CD4-positive, alpha-beta T cell treated with Interleukin-6 for 4 hours (primary cell): ENCODE data around the gene LARP4B.
A peak's percentile ranks its signal among the peaks of the same experiment; 100 is the strongest.

Experiments
- DNase-seq: peaks from one replicate; pipeline ENCODE4 v3.0.0-alpha.2; 2020; ENCODE audit warnings: mixed read lengths

LARP4B gene

DNA sequence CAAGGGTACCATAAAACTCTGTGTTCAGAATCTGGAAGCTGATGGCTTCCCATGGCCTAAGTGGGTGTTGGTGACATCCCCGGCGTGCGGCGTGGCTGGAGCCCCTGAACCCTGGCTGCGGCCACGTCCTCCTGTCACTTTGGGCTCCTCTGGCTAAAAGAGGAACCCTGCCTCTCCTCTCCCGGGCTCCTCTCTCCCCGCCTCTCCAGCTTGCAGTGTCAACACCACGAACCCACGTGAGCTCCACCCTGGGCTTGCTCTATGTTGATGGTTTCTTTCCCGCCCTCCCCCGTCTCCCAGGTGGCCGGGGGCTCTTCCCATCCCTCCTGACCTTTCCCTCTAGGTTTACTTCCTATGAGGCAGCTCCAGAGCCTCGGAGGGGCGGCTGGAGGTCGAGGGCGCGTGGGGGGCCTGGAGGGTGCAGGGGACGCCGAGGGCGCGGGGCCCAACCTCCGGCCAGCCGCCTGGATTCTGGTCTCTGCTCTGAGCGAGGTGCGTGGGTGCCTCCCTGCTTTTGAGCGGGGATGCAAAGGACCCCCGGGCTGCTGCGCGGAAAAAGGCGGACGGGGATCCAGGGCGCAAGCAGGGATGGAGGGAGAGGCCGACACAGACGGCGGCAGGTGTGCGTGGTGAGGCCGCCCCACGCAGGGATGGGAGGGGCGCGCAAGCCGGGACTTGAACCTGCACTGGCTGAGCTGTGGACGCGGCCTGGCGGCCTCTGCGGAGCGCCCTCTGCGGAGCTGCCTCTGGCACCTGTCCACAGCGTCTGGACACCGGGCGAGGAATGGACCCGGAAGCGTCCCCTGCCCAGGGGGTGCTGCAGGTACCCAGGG lies 126.5 kb downstream of the LARP4B start:
- DNase-seq: no peak

DNA sequence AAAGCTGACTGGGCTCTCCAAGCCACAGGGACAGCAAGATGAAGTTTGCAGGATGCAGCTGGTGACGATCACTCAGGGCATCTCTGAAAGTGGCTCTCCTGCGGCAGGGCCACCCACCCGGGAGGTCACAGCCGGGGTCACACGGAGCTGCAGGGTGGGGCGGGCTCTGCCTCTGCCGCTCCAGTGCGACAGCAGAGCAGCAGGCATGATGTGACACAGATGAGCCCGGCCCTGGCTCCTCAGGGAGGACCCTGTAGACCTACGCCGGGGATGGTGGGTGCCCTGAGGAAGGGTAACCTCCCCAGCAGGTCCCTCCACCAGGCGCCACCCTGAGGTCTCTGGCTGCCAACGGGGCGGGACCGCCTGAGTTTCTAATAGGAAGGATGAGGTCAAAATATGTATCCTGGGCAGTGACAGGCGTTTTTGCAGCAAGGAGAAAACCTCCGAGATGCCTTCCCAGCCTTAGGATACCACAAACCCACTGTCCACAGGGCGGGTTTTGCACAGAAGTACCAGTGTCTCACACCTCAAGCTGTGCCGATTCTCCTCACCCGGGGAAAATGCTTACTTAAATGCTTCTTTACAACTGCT lies 127.2 kb downstream of the LARP4B start:
- DNase-seq: no peak

DNA sequence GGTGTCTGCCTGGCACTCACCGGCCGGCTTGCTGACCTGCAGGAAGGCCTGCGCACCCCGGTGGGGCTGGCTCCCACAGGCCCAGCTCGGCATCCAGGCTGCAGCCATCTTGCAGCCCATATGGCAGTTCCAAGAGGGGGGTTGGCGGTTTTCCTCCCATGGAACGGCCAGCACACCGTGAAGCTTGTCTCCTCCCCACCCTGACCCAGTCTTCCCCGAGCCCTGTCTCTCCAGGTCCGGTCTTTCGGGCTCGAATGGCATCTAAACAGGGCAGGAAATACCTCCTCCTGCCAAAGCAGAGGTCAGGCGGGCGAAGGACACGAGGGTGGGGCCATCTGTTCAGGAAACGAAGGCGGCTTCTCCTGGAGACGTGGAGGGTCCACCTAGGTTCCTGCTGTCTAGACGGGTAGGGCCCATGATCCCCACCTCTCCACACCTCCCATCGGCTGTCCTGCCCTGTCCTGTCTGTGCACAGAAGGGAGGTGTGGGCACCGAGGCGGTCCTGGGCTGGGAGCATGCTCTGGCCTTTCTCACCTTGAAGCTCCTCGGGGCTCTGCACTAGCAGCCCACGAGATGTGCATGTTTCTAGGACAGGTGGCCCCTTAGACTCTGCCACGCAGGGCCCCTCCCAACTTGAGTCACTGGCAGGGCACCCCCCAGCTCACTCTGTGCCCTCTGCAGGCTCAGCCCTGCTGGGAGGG lies 128.3 kb downstream of the LARP4B start:
- DNase-seq: no peak

DNA sequence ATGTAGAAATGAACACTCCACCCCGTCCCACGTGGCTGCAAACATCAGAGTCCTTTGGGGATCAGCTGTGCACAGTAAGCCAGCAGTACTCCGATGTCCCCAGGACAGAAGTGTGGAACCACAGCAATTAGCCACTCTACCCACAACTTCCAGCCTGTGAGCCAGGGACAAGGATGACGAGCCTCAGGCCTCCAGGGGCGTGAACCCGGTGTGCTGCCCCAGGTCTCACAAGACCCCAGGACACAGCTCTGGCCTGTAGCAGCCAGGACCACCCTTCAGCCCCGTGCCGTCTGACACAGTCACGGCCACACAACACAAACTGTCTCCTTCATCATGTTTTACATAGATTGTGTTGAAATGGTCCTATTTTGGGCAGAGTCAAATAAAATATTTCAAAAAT lies 129.0 kb downstream of the LARP4B start:
- no peak for DNase-seq

DNA sequence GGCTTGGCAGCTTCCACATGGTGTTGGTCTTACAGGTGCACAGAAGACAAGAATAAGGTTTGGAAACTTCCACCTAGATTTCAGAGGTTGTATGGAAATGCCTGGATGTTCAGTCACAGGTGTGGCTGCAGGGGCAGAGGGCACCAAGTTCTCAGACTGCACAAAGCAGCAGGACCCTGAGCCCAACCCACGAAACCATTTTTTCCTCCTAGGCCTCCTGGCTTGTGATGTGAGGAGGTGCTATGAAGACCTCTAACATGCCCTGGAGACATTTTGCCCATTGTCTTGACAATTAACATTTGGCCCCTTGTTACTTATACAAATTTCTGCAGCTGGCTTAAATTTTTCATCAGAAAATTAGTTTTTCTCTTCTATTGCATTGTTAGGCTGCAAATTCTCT lies 134.3 kb downstream of the LARP4B start:
- DNase-seq: no peak

DNA sequence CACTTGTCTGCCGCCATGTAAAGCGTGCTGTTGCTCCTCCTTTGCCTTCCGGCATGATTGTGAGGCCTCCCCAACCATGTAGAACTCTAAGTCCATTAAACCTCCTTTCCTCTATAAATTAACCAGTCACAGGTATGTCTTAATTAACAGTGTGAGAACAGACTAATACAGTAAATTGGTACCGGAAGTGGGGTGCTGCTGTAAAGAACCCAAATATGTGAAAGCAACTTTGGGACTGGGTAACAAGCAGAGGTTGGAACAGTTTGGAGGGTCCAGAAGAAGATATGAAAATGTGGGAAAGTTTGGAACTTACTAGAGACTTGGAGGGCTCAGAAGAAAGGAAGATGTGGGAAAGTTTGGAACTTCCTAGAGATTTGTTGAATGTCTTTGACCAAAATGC lies 135.3 kb downstream of the LARP4B start:
- DNase-seq: no peak

DNA sequence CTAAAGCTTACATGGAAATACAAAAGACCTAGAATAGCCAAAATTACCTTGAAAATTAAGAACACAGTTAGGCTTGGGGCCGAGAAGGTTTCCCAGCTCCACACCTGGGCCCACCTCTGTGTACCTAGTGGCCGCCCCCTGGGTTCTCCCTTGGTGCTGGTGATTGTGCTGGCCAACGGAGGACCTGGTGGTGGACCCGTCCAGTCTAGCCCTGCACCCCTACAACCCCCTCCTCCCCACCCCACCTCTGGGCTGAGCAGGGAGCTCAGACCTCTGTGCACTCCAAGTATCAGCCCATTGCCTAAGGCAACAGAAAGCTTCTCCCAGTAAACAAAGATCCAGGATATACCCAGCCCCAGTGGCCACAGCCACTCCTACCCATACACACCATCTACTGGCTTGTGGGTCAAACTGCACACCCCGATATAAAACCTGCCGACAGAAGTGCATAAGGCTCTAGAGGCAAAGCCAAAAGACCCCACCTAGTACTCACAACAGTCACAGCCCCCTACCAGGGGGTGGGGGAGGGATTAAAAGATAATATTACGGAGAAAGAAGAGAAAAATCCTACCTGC lies 137.0 kb downstream of the LARP4B start:
- DNase-seq: no peak

DNA sequence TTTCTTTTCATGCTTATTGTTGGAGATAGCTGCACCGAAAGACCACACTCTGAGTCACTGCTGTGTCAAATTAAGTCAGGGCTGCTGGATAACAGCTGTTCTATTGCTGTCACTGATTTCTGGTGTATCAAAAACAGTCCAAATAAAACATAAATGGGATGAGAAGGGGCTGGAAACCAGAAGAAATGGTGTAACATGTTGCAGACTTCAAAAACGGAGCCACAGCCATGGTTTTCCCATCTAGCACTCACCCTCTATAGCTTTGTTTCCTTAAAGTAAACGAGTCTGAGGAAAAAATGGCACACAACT lies 138.8 kb downstream of the LARP4B start:
- DNase-seq: no peak

DNA sequence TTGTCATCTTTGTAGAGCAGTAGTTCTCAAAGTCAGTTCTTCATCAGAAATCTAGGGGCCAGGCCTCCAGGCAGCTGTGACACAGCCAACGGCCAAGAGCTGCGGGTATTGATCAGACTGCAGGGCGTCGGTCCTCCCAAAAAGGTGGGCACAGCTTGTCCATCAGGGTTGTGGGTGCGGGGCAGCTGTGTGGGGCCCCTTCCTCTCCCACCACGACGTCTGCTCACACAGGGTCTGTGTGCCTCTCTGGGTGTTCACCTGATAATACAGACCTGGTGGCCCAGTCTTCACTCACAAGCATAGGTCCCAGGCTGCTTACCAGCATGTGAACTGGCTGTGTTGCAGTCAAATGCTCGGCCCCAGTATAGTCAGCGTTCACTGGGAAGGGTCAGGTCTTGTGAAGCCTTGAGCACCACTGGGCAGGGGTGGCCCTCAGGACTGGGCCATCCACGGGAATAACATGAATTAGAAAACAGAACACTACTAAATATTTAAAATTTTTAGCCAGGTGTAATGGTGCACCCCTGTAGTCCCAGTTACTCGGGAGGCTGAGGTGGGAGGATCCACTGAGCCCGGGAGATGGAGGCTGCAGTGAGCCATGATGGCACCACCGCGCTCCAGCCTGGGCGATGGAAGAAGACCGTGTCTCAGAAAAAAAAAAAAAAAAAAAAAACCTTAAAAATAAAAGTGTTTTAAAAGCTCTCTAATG lies 139.3 kb downstream of the LARP4B start:
- DNase-seq: no peak

DNA sequence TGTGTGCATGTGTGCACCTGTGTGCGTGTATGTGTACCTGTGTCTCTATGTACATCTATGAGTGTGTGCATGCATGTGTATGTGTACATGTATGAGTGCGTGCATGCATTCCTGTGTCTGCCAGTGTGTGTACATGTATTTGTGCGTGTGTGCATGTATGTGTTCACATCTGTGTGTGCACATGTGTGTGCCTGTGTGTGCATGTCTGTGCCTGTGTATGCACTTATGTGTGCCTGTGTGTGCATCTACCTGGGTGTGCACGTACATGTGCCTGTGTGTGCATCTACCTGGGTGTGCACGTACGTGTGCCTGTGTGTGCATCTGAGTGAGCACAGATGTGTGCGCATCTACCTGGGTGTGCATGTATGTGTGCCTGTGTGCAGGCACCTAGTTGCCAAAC lies 139.9 kb downstream of the LARP4B start:
- no peak for DNase-seq

DNA sequence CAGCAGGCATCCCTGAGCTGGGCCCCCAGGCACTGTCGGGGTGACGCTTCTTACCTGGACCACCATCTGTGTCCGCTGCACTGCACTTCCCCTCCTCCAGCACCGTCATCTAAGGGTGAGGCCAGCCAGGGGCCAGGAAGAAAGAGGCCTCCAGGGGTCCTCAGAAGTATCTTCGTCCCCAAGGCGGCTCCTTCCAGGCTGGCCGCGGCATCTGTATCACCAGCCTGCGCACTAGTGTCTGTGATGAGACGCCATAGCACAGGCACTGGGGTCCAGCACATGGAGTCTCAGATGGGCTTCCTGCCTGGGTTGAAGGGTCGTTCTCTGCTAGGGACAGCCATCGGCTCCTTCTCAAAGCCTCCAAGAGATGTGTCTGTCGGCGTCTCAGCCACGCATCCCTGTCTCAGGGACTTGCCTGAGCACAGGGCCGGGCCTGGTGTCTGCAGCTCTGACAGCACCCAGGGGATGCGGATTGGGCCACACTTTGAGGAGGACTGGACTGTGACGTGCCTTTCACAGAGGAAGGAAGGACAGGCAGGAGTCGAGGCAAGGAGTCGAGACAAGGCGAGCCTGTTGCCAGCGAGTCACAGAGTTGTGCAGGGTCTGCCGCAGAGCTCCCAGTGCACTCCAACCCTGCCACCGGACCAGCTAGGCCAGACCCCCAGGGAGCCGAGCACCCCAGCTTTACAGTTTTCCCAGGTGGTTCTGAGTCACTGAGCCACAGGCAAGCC lies 140.5 kb downstream of the LARP4B start:
- no peak for DNase-seq

DNA sequence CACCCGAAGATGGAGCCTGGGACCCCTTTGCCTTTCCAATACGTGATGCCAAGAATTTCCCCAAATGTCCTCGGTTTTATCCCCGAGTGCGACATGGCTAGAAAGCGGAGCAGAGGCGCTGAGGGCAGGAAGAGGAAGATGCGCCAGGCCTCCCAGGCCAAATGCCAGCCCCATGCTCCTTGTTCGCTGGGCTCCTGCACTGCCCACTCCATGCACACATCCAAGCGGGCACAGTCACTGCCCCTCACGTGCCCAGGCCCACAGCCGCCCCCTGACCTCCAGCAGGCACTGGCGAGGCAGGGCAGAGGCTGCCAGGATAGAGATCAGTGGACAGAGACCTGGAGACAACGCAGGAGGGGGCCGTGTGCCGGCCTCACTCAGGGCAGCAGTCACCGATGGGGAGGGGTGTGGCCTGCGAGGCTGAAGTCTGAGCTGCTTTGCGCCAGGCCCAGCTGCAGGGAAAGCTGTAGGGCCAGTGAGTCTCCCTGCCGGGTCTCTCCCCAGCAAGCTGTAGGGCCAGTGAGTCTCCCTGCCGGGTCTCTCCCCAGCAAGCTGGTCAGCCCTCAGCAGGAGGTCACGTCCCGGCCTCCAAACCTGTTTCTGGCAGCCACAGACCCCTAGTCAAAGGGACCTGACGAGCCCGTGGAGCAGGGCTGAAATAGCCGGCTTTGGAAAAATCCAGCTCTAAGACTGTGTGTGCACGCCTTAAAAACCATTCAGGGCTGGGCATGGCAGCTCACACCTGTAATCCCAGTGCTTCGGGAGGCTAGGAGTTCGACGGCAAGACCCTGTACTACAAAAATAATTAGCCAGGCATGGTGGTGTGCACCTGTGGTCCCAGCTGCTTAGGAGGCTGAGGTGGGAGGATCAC lies 141.4 kb downstream of the LARP4B start:
- no peak for DNase-seq

DNA sequence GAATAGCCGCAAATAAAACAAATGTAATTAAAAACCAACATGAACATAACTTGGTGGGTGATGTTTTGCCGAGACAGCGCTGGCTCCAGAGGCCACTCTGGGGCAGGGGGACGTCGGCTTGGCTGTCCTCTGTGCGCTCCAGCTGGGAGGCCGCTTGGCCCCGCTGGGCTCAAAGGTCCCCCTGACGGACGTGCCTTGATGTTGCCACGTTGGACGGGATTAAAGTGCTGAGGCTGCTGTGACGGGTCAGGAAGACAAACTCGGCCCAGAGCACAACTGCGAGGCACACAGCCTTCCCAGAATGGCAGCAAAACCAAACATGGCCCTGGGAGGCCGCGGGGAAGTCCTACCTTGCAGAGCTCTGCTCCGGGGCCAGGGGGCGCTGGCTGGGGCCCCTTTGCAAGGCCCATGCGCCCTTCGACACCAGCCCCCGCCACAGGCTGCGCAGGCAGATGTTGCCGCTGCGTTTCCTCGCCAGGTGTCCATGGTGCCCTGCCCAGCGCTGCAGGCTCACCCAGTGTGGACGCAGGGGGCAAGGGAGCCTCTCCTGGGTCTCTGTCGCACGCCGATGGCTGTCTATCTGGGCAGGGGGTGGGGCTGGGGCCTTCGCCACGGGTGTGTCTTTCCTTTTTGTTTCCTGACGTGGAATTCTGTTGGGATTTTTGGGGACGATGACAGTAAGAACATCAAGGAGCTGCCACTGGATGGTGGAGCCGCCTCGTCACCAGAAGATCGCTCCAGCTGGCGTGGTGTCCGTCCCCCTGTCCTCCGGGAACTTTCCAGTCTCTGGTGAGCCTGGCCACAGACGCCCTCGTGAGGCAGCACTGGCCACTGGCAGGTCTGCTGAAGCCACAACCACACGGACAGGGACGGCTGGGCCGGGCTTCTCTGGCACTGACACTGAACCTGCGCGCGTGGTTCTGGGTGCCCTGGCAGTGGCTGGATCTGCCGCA lies 142.4 kb downstream of the LARP4B start:
- peak; percentile 29 for DNase-seq

DNA sequence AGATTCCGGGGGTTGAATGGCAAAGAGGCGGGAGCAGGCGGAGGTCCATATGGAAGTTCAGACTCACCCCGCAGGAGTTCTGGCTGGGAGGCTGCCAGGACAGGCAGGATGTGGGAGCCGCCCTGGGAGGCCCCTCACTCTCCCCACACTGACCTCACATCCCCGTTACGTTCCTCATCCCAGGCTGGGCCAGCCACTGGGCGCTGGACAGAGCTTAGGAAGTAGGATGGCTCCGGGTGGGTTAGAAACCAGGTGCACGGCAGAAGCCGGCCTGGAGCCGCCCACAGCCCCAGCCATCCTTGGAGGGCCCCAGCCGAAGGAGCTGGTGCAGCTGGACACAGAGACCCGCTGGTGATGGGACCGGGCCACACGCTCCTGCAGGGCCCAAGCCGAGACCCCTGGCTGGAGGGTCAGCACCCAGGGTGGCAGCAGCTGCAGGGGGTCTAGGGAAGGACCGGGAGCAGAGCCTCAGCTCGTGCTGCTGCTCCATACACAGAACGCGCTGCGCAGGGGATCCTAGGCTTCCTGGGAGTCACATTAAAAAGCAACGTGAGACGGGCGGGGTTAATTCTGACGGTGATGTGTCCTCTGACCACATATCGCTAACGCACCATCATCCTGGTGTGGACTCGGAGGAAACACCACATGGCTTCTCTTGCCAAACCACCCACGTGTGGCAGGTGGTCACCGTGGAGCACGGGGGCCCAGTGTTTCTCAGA lies 143.4 kb downstream of the LARP4B start:
- DNase-seq: no peak

DNA sequence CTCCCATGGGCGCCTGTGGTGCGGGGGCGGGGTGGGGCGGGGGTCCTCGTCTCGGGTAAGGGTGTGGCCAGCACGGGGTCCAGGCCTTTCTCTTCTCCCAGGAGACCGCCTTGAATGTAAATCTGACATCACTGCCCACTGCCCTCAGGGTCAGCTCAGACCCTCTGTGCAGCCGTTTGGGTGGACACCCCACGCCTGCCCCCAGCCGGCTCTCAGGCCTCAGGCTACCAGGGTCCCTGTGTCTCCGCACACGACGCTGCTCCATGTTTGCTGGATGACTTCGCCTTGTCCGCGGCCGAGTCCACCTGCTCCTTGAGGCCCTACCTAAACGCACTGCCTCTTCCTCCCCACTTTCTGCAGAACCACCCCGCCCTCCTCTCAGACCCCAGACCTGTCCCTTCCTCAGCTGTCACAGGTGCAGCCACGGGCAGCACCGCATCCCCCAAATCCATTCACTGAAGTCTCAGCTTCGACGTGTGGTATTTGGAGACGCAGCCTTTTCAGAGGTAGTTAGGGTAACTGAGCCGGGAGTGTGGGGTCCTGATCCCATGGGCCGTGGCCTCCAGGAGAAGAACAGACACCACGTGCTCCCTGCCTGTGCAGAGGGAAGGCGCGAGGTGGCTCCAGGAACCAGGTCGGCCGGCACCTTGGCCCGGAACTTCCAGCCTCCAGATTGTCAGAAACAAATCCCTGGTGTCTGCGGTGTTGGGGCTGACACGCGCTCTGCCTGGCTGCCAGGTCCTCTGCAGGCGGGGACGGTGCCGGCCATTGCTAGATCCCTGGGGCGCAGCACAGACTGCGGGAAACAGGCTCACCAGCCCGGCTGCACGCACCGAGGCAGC lies 144.7 kb downstream of the LARP4B start:
- no peak for DNase-seq

DNA sequence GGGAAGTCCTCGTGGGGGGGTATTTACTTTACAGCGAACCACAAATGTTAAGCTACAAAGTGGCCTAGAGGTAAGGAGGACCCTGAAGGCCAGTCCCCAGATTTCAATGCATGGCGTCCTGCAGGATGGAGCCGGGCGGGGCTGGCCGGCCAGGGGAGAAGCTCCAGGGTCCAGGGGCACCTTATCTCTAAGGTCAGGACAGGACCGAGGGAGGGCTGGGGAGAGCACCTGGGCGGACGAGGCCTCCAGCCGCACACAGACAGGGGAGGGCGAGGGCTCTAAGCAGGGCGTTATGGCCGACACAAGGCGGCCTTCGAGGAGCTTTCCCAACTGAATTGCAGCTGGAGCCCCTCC lies 145.7 kb downstream of the LARP4B start:
- DNase-seq: no peak

DNA sequence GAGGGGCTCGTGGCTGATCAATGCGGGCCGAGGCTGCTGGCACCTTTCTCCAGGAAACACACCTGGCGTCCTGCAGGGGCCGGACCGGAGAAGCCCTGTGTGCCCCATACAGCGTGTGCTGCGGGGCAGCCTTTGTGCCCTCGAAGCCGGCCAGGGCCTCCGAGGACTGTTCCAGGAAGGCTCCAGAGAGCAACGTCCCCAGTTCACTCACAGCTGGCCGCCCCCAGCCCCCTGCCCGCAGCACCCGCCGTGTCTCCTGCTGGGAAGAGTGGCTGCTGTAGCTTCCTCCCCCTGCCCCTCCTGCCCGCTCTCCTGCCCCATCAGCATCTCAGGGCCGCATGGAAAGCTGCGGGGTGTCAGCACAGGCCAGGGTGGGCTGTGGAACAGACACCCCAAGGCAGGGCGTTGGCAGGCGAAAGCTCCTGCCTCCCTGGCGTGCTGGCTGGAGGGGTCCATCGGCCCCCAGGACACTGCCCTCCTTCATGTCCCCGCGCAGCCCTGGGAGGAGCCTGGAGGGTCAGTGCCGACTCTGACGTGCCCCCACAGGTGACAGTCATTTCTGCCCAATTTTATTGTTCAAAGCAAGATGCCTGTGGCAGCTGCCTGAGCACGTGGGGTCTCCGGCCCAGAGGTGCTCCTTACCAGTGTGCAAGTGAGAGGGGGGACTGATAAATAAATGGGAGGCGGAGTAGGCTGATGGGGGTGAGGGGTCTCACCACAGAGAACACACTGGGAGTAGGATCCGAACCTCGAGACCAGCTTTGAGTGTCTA lies 146.2 kb downstream of the LARP4B start:
- no peak for DNase-seq
